SK-N-SH (cell line): Measurements from ENCODE around the gene MYH7B. TPM values are rescaled to one million over a fixed set of nuclear protein-coding genes. Genes with fewer than 3 reads are reported as not detected.

Source experiments
- CTCF ChIA-PET: fragments of 300-600, 350-600 bp; formaldehyde crosslinking; extraction: SDS; loops from one replicate; lab custom pipeline; 2021; lab: Yijun Ruan, JAX
- POLR2A ChIA-PET: fragments of 350-600 bp; sonication (Branson Sonifier 250); formaldehyde crosslinking; extraction: SDS; loops from one replicate; lab custom pipeline; 2020; ENCODE audit warnings: antibody characterized with exemption, inconsistent platforms; lab: Yijun Ruan, JAX
- DNase-seq: peaks from one replicate; pipeline ENCODE4 v3.0.0; 2012
- H2AFZ ChIP-seq: fragments of 200-600 bp; sonication (generic); 2 replicates; pipeline ENCODE4 v1.8.1; 2016; ENCODE audit warnings: antibody characterized with exemption, mild to moderate bottlenecking, low read depth
- H3F3A ChIP-seq: fragments of 200-600 bp; sonication (generic); replicated peaks from 2 replicates; pipeline ENCODE3; 2016; ENCODE audit warnings: antibody characterized with exemption, mild to moderate bottlenecking; ENCODE audit not compliant: insufficient read depth
- H3K27ac ChIP-seq, 2 experiments: fragments of 200-500 bp in 1 of 2; fragments of 200-600 bp in 1 of 2; sonication (Bioruptor generic) in 1 of 2; sonication (generic), shearing (Covaris generic) in 1 of 2; 2 replicates each; pipeline versions ENCODE4 v1.5.1 to v1.6.1; 2014 to 2016; ENCODE audit warnings: low read depth in 2 of 2, inconsistent platforms in 1 of 2, low read length in 1 of 2, mild to moderate bottlenecking in 1 of 2, mixed read lengths in 1 of 2
- H3K27me3 ChIP-seq: fragments of 200-600 bp; sonication (generic), shearing (Covaris generic); 2 replicates; pipeline ENCODE4 v1.6.1; 2016; ENCODE audit warnings: mixed run types; ENCODE audit not compliant: insufficient read depth
- H3K36me3 ChIP-seq, 2 experiments: fragments of 200-500 bp in 1 of 2; fragments of 200-600 bp in 1 of 2; sonication (Bioruptor generic) in 1 of 2; sonication (generic) in 1 of 2; replicated peaks in 1 of 2; 2 replicates each; pipeline versions ENCODE3 to v1.5.1; 2014 to 2016; ENCODE audit warnings: low read length in 1 of 2, mild to moderate bottlenecking in 1 of 2; ENCODE audit not compliant: insufficient read depth in 2 of 2, control insufficient read depth in 1 of 2
- H3K4me1 ChIP-seq, 2 experiments: fragments of 200-500 bp in 1 of 2; fragments of 200-600 bp in 1 of 2; sonication (Bioruptor generic) in 1 of 2; sonication (generic), shearing (Covaris generic) in 1 of 2; 2 replicates each; pipeline versions ENCODE4 v1.5.1 to v1.6.1; 2014 to 2016; ENCODE audit warnings: low read depth in 1 of 2, low read length in 1 of 2, mixed run types in 1 of 2; ENCODE audit not compliant: insufficient read depth in 2 of 2, control insufficient read depth in 1 of 2
- H3K4me2 ChIP-seq: fragments of 200-600 bp; sonication (generic), shearing (Covaris generic); 2 replicates; pipeline ENCODE4 v1.6.1; 2017; ENCODE audit warnings: mixed run types
- H3K4me3 ChIP-seq, 2 experiments: fragments of 200-500 bp in 1 of 2; fragments of 200-600 bp in 1 of 2; sonication (Bioruptor generic) in 1 of 2; sonication (generic), shearing (Covaris generic) in 1 of 2; 2 replicates each; pipeline versions ENCODE4 v1.5.1 to v1.8.1; 2014 to 2016; ENCODE audit warnings: low read depth in 2 of 2, inconsistent platforms in 1 of 2, low read length in 1 of 2, mild to moderate bottlenecking in 1 of 2, mixed read lengths in 1 of 2, moderate library complexity in 1 of 2
- H3K79me2 ChIP-seq: fragments of 200-600 bp; sonication (generic); 2 replicates; pipeline ENCODE4 v1.8.1; 2017; ENCODE audit warnings: mild to moderate bottlenecking; ENCODE audit not compliant: insufficient read depth
- H3K9ac ChIP-seq: fragments of 200-600 bp; sonication (generic); 2 replicates; pipeline ENCODE4 v1.6.1; 2017; ENCODE audit warnings: mixed run types
- H3K9me2 ChIP-seq: fragments of 200-600 bp; sonication (generic); 2 replicates; pipeline ENCODE4 v1.6.1; 2017; ENCODE audit warnings: mixed run types
- H3K9me3 ChIP-seq: fragments of 200-600 bp; sonication (generic); 2 replicates; pipeline ENCODE4 v1.6.1; 2017; ENCODE audit warnings: mixed run types, mild to moderate bottlenecking, moderate library complexity
- H4K20me1 ChIP-seq: fragments of 200-600 bp; sonication (generic); 2 replicates; pipeline ENCODE4 v1.6.1; 2017; ENCODE audit warnings: mild to moderate bottlenecking, mixed run types; ENCODE audit not compliant: insufficient read depth
- CHD2 ChIP-seq: fragments of 150-350 bp; IDR thresholded peaks from 2 replicates; pipeline ENCODE4 v1.6.1; 2018; ENCODE audit warnings: low read length; ENCODE audit not compliant: partially characterized antibody
- FOSL2 ChIP-seq: IDR thresholded peaks from 2 replicates; pipeline ENCODE4 v1.4.0; 2012; ENCODE audit warnings: low read depth, mild to moderate bottlenecking, moderate library complexity, borderline replicate concordance
- FOXM1 ChIP-seq: IDR thresholded peaks from 2 replicates; pipeline ENCODE4 v1.4.0; 2012; ENCODE audit warnings: low read depth, mild to moderate bottlenecking
- JUND ChIP-seq: IDR thresholded peaks from 2 replicates; pipeline ENCODE4 v1.4.0; 2012
- MXI1 ChIP-seq: IDR thresholded peaks from 2 replicates; pipeline ENCODE4 v1.6.1; 2012; ENCODE audit warnings: mild to moderate bottlenecking, low read depth, low read length, improper control_type of control experiment
- NRF1 ChIP-seq: IDR thresholded peaks from 2 replicates; pipeline ENCODE4 v1.6.1; 2012; ENCODE audit warnings: low read depth, mild to moderate bottlenecking, low read length
- POLR2AphosphoS5 ChIP-seq: IDR thresholded peaks from 2 replicates; pipeline ENCODE4 v1.6.1; 2012; ENCODE audit warnings: low read depth, low read length
- RAD21 ChIP-seq: IDR thresholded peaks from 2 replicates; pipeline ENCODE4 v1.6.1; 2012; ENCODE audit warnings: mild to moderate bottlenecking, low read length
- RCOR1 ChIP-seq: fragments of 150-350 bp; IDR thresholded peaks from 2 replicates; pipeline ENCODE4 v1.6.1; 2017; ENCODE audit warnings: antibody characterized with exemption, low read length
- RFX5 ChIP-seq: IDR thresholded peaks from 2 replicates; pipeline ENCODE4 v1.6.1; 2012; ENCODE audit warnings: mild to moderate bottlenecking, improper control_type of control experiment, low read length
- TAF1 ChIP-seq: IDR thresholded peaks from 2 replicates; pipeline ENCODE4 v1.6.1; 2012; ENCODE audit warnings: low read depth, mild to moderate bottlenecking, low read length, moderate library complexity, borderline replicate concordance
- WGBS: methylation state at CpG from one replicate; pipeline ENCODE4 v1.1.6; 2017; ENCODE audit warnings: low lambda C conversion rate; 5-methylcytosine and 5-hydroxymethylcytosine counted together
- polyA plus RNA-seq, 3 experiments: library from polyadenylated mRNA; depleted of rRNA; stranded (reverse); fragments of >200 nt; gene quantifications; 2 replicates each; pipeline ENCODE4 v1.2.3, GENCODE V29; 2012
- TF ChIP-seq, protein P1 (sequence below): IDR thresholded peaks from 2 replicates; pipeline ENCODE4 v1.4.0; 2012; ENCODE audit warnings: low read depth, borderline replicate concordance
- TF ChIP-seq, protein P2 (sequence below): fragments of 200-600 bp; sonication (generic); IDR thresholded peaks from 2 replicates; pipeline ENCODE4 v1.6.1; 2017; ENCODE audit warnings: antibody characterized with exemption, mild to moderate bottlenecking, moderate library complexity
- TF ChIP-seq, protein P3 (sequence below): IDR thresholded peaks from 2 replicates; pipeline ENCODE4 v1.4.0; 2012; ENCODE audit warnings: low read depth, borderline replicate concordance

The MYH7B gene
- polyA plus RNA-seq, 1 of the 3 experiments (the other 2 are of a cell fraction) = 0.41 TPM

DNA sequence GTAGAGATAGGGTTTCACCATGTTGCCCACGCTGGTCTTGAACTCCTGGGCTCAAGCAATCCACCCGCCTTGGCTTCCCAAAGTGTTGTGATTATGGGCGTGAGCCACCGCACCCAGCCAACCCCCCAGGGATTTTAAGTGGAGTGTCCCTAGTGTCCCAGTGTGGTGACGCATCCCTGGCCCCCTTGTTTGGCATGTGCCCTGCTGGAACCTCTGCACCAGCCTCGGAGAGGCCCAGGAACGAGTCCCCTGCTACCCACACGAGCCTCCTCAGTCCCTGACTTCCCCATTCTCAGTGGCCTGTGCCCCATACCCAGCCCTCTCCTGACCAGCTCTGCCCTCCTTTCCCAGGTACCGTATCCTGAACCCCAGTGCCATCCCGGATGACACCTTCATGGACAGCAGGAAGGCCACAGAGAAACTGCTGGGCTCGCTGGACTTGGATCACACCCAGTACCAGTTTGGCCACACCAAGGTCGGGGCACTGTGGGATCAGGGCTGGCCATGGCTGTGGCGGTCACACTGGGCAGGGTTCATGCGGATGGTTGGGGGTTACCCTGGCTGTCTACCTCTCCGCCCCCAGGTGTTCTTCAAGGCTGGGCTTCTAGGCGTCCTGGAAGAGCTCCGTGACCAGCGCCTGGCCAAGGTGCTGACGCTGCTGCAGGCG is 37.2 kb downstream of the MYH7B start:
- POLR2A ChIA-PET = no interaction called here
- Histone ChIP-seq H3F3A (no peaks in the 10 kb centered on the region), H2AFZ (no peak overlapping the region), H3K27me3 (no peaks in the 10 kb centered on the region), H3K4me3 (no peak overlapping the region), H3K79me2 (no peaks in the 10 kb centered on the region), H3K9me3 (no peaks in the 10 kb centered on the region), H3K27ac (no peak overlapping the region), H4K20me1 (no peaks in the 10 kb centered on the region), H3K4me1 (no peaks in the 10 kb centered on the region; a peak in 1 of 4 replicates), H3K9me2 (no peaks in the 10 kb centered on the region), H3K4me2 (no peak overlapping the region), H3K36me3 (peaks cover 0 to 26% of the 10 kb centered on the region in 2 experiments), H3K9ac (no peak overlapping the region)
- TF ChIP-seq, protein P1, sequence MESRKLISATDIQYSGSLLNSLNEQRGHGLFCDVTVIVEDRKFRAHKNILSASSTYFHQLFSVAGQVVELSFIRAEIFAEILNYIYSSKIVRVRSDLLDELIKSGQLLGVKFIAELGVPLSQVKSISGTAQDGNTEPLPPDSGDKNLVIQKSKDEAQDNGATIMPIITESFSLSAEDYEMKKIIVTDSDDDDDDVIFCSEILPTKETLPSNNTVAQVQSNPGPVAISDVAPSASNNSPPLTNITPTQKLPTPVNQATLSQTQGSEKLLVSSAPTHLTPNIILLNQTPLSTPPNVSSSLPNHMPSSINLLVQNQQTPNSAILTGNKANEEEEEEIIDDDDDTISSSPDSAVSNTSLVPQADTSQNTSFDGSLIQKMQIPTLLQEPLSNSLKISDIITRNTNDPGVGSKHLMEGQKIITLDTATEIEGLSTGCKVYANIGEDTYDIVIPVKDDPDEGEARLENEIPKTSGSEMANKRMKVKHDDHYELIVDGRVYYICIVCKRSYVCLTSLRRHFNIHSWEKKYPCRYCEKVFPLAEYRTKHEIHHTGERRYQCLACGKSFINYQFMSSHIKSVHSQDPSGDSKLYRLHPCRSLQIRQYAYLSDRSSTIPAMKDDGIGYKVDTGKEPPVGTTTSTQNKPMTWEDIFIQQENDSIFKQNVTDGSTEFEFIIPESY = no peak
- no peak for TF ChIP-seq FOXM1
- TF ChIP-seq, protein P2, sequence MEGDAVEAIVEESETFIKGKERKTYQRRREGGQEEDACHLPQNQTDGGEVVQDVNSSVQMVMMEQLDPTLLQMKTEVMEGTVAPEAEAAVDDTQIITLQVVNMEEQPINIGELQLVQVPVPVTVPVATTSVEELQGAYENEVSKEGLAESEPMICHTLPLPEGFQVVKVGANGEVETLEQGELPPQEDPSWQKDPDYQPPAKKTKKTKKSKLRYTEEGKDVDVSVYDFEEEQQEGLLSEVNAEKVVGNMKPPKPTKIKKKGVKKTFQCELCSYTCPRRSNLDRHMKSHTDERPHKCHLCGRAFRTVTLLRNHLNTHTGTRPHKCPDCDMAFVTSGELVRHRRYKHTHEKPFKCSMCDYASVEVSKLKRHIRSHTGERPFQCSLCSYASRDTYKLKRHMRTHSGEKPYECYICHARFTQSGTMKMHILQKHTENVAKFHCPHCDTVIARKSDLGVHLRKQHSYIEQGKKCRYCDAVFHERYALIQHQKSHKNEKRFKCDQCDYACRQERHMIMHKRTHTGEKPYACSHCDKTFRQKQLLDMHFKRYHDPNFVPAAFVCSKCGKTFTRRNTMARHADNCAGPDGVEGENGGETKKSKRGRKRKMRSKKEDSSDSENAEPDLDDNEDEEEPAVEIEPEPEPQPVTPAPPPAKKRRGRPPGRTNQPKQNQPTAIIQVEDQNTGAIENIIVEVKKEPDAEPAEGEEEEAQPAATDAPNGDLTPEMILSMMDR = no peak
- TF ChIP-seq POLR2AphosphoS5 = no peak
- no peak for TF ChIP-seq MXI1
- no peak for TF ChIP-seq NRF1
- TF ChIP-seq RAD21 = no peak
- TF ChIP-seq JUND = no peak
- WGBS = 97% methylated on average over 17 of the region's 20 CpGs
- CTCF ChIA-PET = no interaction called here
- no peak for DNase-seq

DNA sequence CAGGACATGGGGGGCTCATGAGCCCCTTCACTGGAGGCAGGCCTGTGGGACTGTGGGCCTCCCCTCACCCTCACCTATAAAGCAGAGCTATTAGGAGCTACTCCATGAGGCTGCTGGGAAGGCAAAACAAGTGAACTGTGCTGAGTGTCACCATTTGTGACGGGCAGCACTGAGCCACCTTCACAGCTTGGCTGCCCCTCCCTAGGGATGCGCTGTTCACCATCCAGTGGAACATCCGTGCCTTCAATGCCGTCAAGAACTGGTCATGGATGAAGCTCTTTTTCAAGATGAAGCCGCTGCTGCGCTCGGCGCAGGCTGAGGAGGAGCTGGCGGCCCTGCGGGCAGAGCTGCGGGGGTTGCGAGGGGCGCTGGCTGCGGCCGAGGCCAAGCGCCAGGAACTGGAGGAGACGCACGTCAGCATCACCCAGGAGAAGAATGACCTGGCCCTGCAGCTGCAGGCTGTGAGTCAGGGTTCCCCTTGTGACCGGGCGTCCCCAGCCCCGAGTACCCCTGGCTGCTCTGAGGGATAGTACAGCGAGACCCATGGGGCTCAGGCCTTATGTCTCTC is 38.4 kb downstream of the MYH7B start:
- no peak for TF ChIP-seq CHD2
- no peak for TF ChIP-seq RCOR1
- TF ChIP-seq, protein P3, sequence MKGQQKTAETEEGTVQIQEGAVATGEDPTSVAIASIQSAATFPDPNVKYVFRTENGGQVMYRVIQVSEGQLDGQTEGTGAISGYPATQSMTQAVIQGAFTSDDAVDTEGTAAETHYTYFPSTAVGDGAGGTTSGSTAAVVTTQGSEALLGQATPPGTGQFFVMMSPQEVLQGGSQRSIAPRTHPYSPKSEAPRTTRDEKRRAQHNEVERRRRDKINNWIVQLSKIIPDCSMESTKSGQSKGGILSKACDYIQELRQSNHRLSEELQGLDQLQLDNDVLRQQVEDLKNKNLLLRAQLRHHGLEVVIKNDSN = no peak
- TF ChIP-seq NRF1 = no peak
- no peak for TF ChIP-seq RFX5
- TF ChIP-seq TAF1 = no peak
- no peak for TF ChIP-seq RAD21
- TF ChIP-seq FOSL2 = no peak
- H3K9ac ChIP-seq = no peak overlapping the region
- H4K20me1 ChIP-seq = no peaks in the 10 kb centered on the region
- WGBS = 93% methylated on average over 13 of the region's 22 CpGs
- no peak overlapping the region for H2AFZ ChIP-seq
- no peaks in the 10 kb centered on the region for H3K79me2 ChIP-seq
- no peaks in the 10 kb centered on the region for H3K9me2 ChIP-seq
- H3K36me3 ChIP-seq = peaks cover 0 to 33% of the 10 kb centered on the region in 2 experiments
- ChIA-PET POLR2A (interaction anchor here (1.1 kb wide), 1 partner anchor 9 kb away, joined by 3 read pairs; no protein-coding TSS in a partner anchor), CTCF (interaction anchor here (0.8 kb wide), 1 partner anchor 125 kb away, joined by 3 read pairs; no protein-coding TSS in a partner anchor)
- H3K4me3 ChIP-seq = no peak overlapping the region
- DNase-seq = no peak
- H3K27me3 ChIP-seq = no peaks in the 10 kb centered on the region
- no peak overlapping the region for H3K4me2 ChIP-seq
- H3K9me3 ChIP-seq = no peaks in the 10 kb centered on the region
- no peak overlapping the region for H3K27ac ChIP-seq
- H3K4me1 ChIP-seq = no peaks in the 10 kb centered on the region
- no peaks in the 10 kb centered on the region for H3F3A ChIP-seq
